WTC11 (cell line): Measurements from ENCODE around the gene ZDHHC19. TPM values are rescaled to one million over a fixed set of nuclear protein-coding genes. Genes with fewer than 3 reads are reported as not detected.

Experiments
- ATAC-seq: fragments of 200-7000 bp; cut with Tn5 transposase; 2 replicates; pipeline ENCODE4 v1.10.0; 2021; ENCODE audit warnings: mild to moderate bottlenecking, moderate library complexity
- CTCF ChIA-PET: fragments of 300-600 bp; sonication (Branson Sonifier 250); formaldehyde crosslinking; loops from one replicate; lab custom pipeline; 2021; ENCODE audit warnings: antibody characterized with exemption; lab: Charles Lee
- POLR2A ChIA-PET: fragments of 350-600 bp; sonication (Branson Sonifier 250); formaldehyde crosslinking; loops from one replicate; lab custom pipeline; 2021; ENCODE audit warnings: antibody characterized with exemption; lab: Charles Lee
- DNase-seq: peaks from one replicate; pipeline ENCODE4 v3.0.0; 2021; ENCODE audit warnings: low spot score
- H3K27ac Mint-ChIP-seq: 2 replicates; pipeline ENCODE4 v1.8.0; 2021; ENCODE audit warnings: mixed read lengths
- H3K27me3 Mint-ChIP-seq: 2 replicates; pipeline ENCODE4 v1.8.0; 2021; ENCODE audit warnings: low read depth, mild to moderate bottlenecking, moderate library complexity, mixed read lengths
- H3K36me3 Mint-ChIP-seq: 2 replicates; pipeline ENCODE4 v1.8.0; 2021; ENCODE audit warnings: mixed read lengths
- H3K4me1 Mint-ChIP-seq: 2 replicates; pipeline ENCODE4 v1.8.0; 2022; ENCODE audit warnings: mixed read lengths
- H3K4me3 Mint-ChIP-seq: 2 replicates; pipeline ENCODE4 v1.8.0; 2021; ENCODE audit warnings: mild to moderate bottlenecking, moderate library complexity, mixed read lengths
- H3K9me3 Mint-ChIP-seq: 2 replicates; pipeline ENCODE4 v1.8.0; 2021; ENCODE audit warnings: mixed read lengths
- ATF1 ChIP-seq: sonication (generic); formaldehyde crosslinking; IDR thresholded peaks from 2 replicates; pipeline ENCODE4 v1.8.1; 2023; ENCODE audit warnings: mild to moderate bottlenecking, moderate library complexity, missing genetic modification reagents
- ATF6 ChIP-seq: sonication (generic); formaldehyde crosslinking; IDR thresholded peaks from 2 replicates; pipeline ENCODE4 v1.8.1; 2023; ENCODE audit warnings: mild to moderate bottlenecking, missing genetic modification reagents
- E2F1 ChIP-seq: sonication (generic); formaldehyde crosslinking; IDR thresholded peaks from 2 replicates; pipeline ENCODE4 v1.8.0; 2022; ENCODE audit warnings: mild to moderate bottlenecking, missing genetic modification reagents
- ELF4 ChIP-seq: sonication (generic); formaldehyde crosslinking; IDR thresholded peaks from 2 replicates; pipeline ENCODE4 v1.8.1; 2022; ENCODE audit warnings: low read depth, mild to moderate bottlenecking, moderate library complexity, missing genetic modification reagents
- EMX1 ChIP-seq: fragments of 250-450 bp; sonication (Bioruptor Pico); IDR thresholded peaks from 2 replicates; pipeline ENCODE4 v1.8.0; 2021; ENCODE audit warnings: mild to moderate bottlenecking
- NFYB ChIP-seq: sonication (generic); formaldehyde crosslinking; conservative IDR thresholded peaks from 2 replicates; pipeline ENCODE4 v1.8.0; 2022; ENCODE audit warnings: low read depth, missing genetic modification reagents
- PREB ChIP-seq: sonication (generic); formaldehyde crosslinking; IDR thresholded peaks from 2 replicates; pipeline ENCODE4 v1.8.1; 2022; ENCODE audit warnings: mild to moderate bottlenecking, missing genetic modification reagents, moderate library complexity, borderline replicate concordance
- SMAD3 ChIP-seq: sonication (generic); formaldehyde crosslinking; IDR thresholded peaks from 2 replicates; pipeline ENCODE4 v1.8.0; 2022; ENCODE audit warnings: missing genetic modification reagents, mild to moderate bottlenecking, borderline replicate concordance
- STAT6 ChIP-seq: sonication (generic); formaldehyde crosslinking; conservative IDR thresholded peaks from 2 replicates; pipeline ENCODE4 v1.8.1; 2023; ENCODE audit warnings: mild to moderate bottlenecking, low read depth, missing genetic modification reagents, moderate library complexity
- TCF7 ChIP-seq: sonication (generic); formaldehyde crosslinking; IDR thresholded peaks from 2 replicates; pipeline ENCODE4 v1.8.0; 2022; ENCODE audit warnings: mild to moderate bottlenecking, low read depth, missing genetic modification reagents, moderate library complexity
- USF2 ChIP-seq: sonication (generic); formaldehyde crosslinking; IDR thresholded peaks from 2 replicates; pipeline ENCODE4 v1.8.1; 2023; ENCODE audit warnings: mild to moderate bottlenecking, missing genetic modification reagents, moderate library complexity
- ZNF138 ChIP-seq: sonication (generic); formaldehyde crosslinking; conservative IDR thresholded peaks from 2 replicates; pipeline ENCODE4 v1.8.1; 2022; ENCODE audit warnings: mild to moderate bottlenecking, moderate library complexity, missing genetic modification reagents
- ZNF232 ChIP-seq: sonication (generic); formaldehyde crosslinking; IDR thresholded peaks from 2 replicates; pipeline ENCODE4 v1.8.0; 2022; ENCODE audit warnings: mild to moderate bottlenecking, missing genetic modification reagents
- ZNF423 ChIP-seq: fragments of 250-450 bp; sonication (Bioruptor Pico); IDR thresholded peaks from 2 replicates; pipeline ENCODE4 v2.1.2; 2022; ENCODE audit warnings: mild to moderate bottlenecking, moderate library complexity
- ZNF532 ChIP-seq: fragments of 250-450 bp; sonication (Bioruptor Pico); IDR thresholded peaks from 2 replicates; pipeline ENCODE4 v1.9.0; 2021; ENCODE audit warnings: mild to moderate bottlenecking, borderline replicate concordance
- total RNA-seq: library from RNA; stranded (reverse); gene quantifications from 3 replicates; pipeline ENCODE4 v1.2.3, GENCODE V29; 2021

Gene ZDHHC19
- total RNA-seq, 1 experiment from 2014 or later, result 4.4 TPM

GRCh38 chr3:196225086-196225485 lies 13.9 kb upstream of the ZDHHC19 start:
- no peaks in the 10 kb centered on the region for H3K9me3 Mint-ChIP-seq
- DNase-seq, result no peak
- no peaks in the 10 kb centered on the region for H3K36me3 Mint-ChIP-seq
- H3K27ac Mint-ChIP-seq, result peak overlapping the region; percentile 5; the same call in 1 of the 2 replicates
- peaks cover 19% of the 10 kb centered on the region for H3K4me1 Mint-ChIP-seq
- no peak for ATAC-seq
- H3K27me3 Mint-ChIP-seq, result no peaks in the 10 kb centered on the region
- H3K4me3 Mint-ChIP-seq, result no peak overlapping the region
- ChIA-PET POLR2A (no interaction called here), CTCF (no interaction called here)
- TF ChIP-seq ELF4 (CRISPR knock-in tag), result no peak
- no peak for TF ChIP-seq PREB (CRISPR knock-in tag)
- no peak for TF ChIP-seq STAT6 (CRISPR knock-in tag)
- TF ChIP-seq ZNF423 (CRISPR knock-in tag), result no peak
- TF ChIP-seq ATF6 (CRISPR knock-in tag), result no peak
- TF ChIP-seq ATF1 (CRISPR knock-in tag), result no peak
- TF ChIP-seq EMX1 (CRISPR knock-in tag), result no peak

- DNase-seq (no peak), ATAC-seq (no peak)
- Mint-ChIP-seq H3K4me1 (peaks cover 32% of the 10 kb centered on the region), H3K4me3 (no peak overlapping the region), H3K9me3 (no peaks in the 10 kb centered on the region), H3K36me3 (no peaks in the 10 kb centered on the region), H3K27ac (peak overlapping the region; percentile 14; the same call in 1 of the 2 replicates), H3K27me3 (no peaks in the 10 kb centered on the region)
- ChIA-PET POLR2A (no interaction called here), CTCF (no interaction called here)
- TF ChIP-seq ZNF232 (CRISPR knock-in tag), result no peak
Observed at GRCh38 chr3:196222876-196223595, 11.8 kb upstream of the ZDHHC19 start.

- POLR2A ChIA-PET, result no interaction called here
- no peaks in the 10 kb centered on the region for H3K9me3 Mint-ChIP-seq
- no peak for DNase-seq
- no peak for ATAC-seq
- H3K27me3 Mint-ChIP-seq, result no peaks in the 10 kb centered on the region
- no peaks in the 10 kb centered on the region for H3K36me3 Mint-ChIP-seq
- no peak overlapping the region for H3K27ac Mint-ChIP-seq
- H3K4me3 Mint-ChIP-seq, result no peak overlapping the region
- peaks cover 32% of the 10 kb centered on the region for H3K4me1 Mint-ChIP-seq
- CTCF ChIA-PET, result interaction anchor here (0.6 kb wide), 1 partner anchor 20 kb away, joined by 4 read pairs; no protein-coding TSS in a partner anchor
- no peak for TF ChIP-seq ZNF423 (CRISPR knock-in tag)
- TF ChIP-seq ELF4 (CRISPR knock-in tag), result no peak
- no peak for TF ChIP-seq SMAD3 (CRISPR knock-in tag)
- TF ChIP-seq TCF7, result no peak
- TF ChIP-seq NFYB (CRISPR knock-in tag), result no peak
- no peak for TF ChIP-seq ZNF532 (CRISPR knock-in tag)
- TF ChIP-seq USF2 (CRISPR knock-in tag), result no peak
- no peak for TF ChIP-seq ZNF138 (CRISPR knock-in tag)
- no peak for TF ChIP-seq E2F1 (CRISPR knock-in tag)
Observed at GRCh38 chr3:196220991-196221390, 9.8 kb upstream of the ZDHHC19 start.
